H1 (cell line): ENCODE measurements around the gene SCFD1. TPM values are rescaled to one million over a fixed set of nuclear protein-coding genes. Genes with fewer than 3 reads are reported as not detected.

Experiments used
- CTCF ChIA-PET: fragments of 300-600 bp; sonication (Branson Sonifier 250); formaldehyde crosslinking; loops from one replicate; lab custom pipeline; 2021; ENCODE audit not compliant: partially characterized antibody; lab: Charles Lee
- POLR2A ChIA-PET: fragments of 300-600 bp; sonication (Branson Sonifier 250); formaldehyde crosslinking; loops from one replicate; lab custom pipeline; 2021; ENCODE audit warnings: inconsistent platforms; ENCODE audit not compliant: partially characterized antibody; lab: Charles Lee
- DNase-seq, 2 experiments: peaks; one replicate each; pipeline versions ENCODE4 v3.0.0 to v3.0.0-alpha.2; 2010 to 2022; ENCODE audit warnings: low spot score in 2 of 2, low read depth in 1 of 2, mixed read lengths in 1 of 2
- FAIRE-seq: peaks from 2 replicates; lab custom pipeline; 2011; peaks lifted over from hg19 to GRCh38; lab: Jason Lieb, UNC
- H2AFZ ChIP-seq: 2 replicates; pipeline ENCODE4 v1.8.1; 2012; ENCODE audit warnings: low read length, inconsistent platforms
- H2AK5ac ChIP-seq: 2 replicates; pipeline ENCODE4 v1.6.1; 2013; ENCODE audit warnings: low read depth, low read length
- H2BK120ac ChIP-seq: replicated peaks from 2 replicates; pipeline ENCODE3; 2013; ENCODE audit warnings: low read depth, low read length, inconsistent platforms
- H2BK12ac ChIP-seq: 2 replicates; pipeline ENCODE4 v1.6.1; 2013; ENCODE audit warnings: low read depth, low read length
- H2BK15ac ChIP-seq: 2 replicates; pipeline ENCODE4 v1.6.1; 2013; ENCODE audit warnings: low read length
- H2BK20ac ChIP-seq: 2 replicates; pipeline ENCODE4 v1.6.1; 2013; ENCODE audit warnings: low read length
- H2BK5ac ChIP-seq: 2 replicates; pipeline ENCODE4 v1.6.1; 2013; ENCODE audit warnings: low read depth, low read length
- H3K14ac ChIP-seq: 2 replicates; pipeline ENCODE4 v1.6.1; 2013; ENCODE audit warnings: inconsistent platforms; ENCODE audit not compliant: insufficient read length
- H3K18ac ChIP-seq: 2 replicates; pipeline ENCODE4 v1.6.1; 2013; ENCODE audit warnings: low read length; ENCODE audit errors: extremely low read depth
- H3K23ac ChIP-seq: 2 replicates; pipeline ENCODE4 v1.6.1; 2013; ENCODE audit warnings: inconsistent platforms; ENCODE audit not compliant: insufficient read length
- H3K23me2 ChIP-seq: 2 replicates; pipeline ENCODE4 v1.6.1; 2013; ENCODE audit warnings: low read depth, low read length
- H3K27ac ChIP-seq: 2 replicates; pipeline ENCODE4 v1.6.1; 2011; ENCODE audit warnings: low read depth, low read length, inconsistent platforms
- H3K27me3 ChIP-seq, 4 experiments: replicated peaks in 1 of 4; 1 replicate in 1 of 4; 2 replicates in 3 of 4; pipeline versions ENCODE4 v1.6.1 to v1.8.1; 2011 to 2013; ENCODE audit warnings: low read length in 3 of 4, mild to moderate bottlenecking in 3 of 4, inconsistent platforms in 2 of 4, mixed read lengths in 2 of 4, moderate library complexity in 1 of 4; ENCODE audit not compliant: control insufficient read depth in 3 of 4, insufficient read depth in 3 of 4; ENCODE audit errors: extremely low read depth in 1 of 4
- H3K36me3 ChIP-seq, 4 experiments: 2 replicates each; pipeline versions ENCODE4 v1.6.1 to v1.8.1; 2011 to 2013; ENCODE audit warnings: mild to moderate bottlenecking in 4 of 4, low read length in 3 of 4, moderate library complexity in 2 of 4, control low read depth in 1 of 4, inconsistent platforms in 1 of 4; ENCODE audit not compliant: insufficient read depth in 4 of 4, control insufficient read depth in 2 of 4
- H3K4ac ChIP-seq: replicated peaks from 2 replicates; pipeline ENCODE3; 2013; ENCODE audit warnings: low read length, low read depth, mixed read lengths, inconsistent platforms; ENCODE audit not compliant: insufficient read length
- H3K4me1 ChIP-seq, 4 experiments: replicated peaks in 1 of 4; 1 replicate in 1 of 4; 2 replicates in 3 of 4; pipeline versions ENCODE4 v1.6.1 to v1.8.1; 2011 to 2013; ENCODE audit warnings: low read length in 3 of 4, inconsistent platforms in 2 of 4, mixed read lengths in 1 of 4; ENCODE audit not compliant: insufficient read depth in 4 of 4, control insufficient read depth in 3 of 4
- H3K4me2 ChIP-seq, 2 experiments: 2 replicates each; pipeline versions ENCODE4 v1.6.1 to v1.8.1; 2011 to 2013; ENCODE audit warnings: low read depth in 2 of 2, low read length in 2 of 2, control low read depth in 1 of 2, inconsistent platforms in 1 of 2, mild to moderate bottlenecking in 1 of 2; ENCODE audit not compliant: insufficient read depth in 1 of 2
- H3K4me3 ChIP-seq, 4 experiments: fragments of 200-600, 300-600 bp in 1 of 4; sonication (generic), shearing (Covaris generic), sonication (Bioruptor Twin) in 1 of 4; 2 replicates each; pipeline versions ENCODE4 v1.5.1 to v1.8.1; 2011 to 2016; ENCODE audit warnings: low read length in 4 of 4, low read depth in 3 of 4, control low read depth in 2 of 4, inconsistent platforms in 2 of 4, mild to moderate bottlenecking in 2 of 4, mixed read lengths in 1 of 4, moderate library complexity in 1 of 4; ENCODE audit not compliant: insufficient read depth in 2 of 4; ENCODE audit errors: extremely low read depth in 1 of 4
- H3K56ac ChIP-seq: replicated peaks from 2 replicates; pipeline ENCODE3; 2013; ENCODE audit warnings: low read depth, mild to moderate bottlenecking, mixed read lengths, low read length, inconsistent platforms; ENCODE audit not compliant: insufficient read length
- H3K79me1 ChIP-seq: 2 replicates; pipeline ENCODE4 v1.6.1; 2013; ENCODE audit warnings: low read depth, low read length, control low read depth
- H3K79me2 ChIP-seq, 2 experiments: 2 replicates each; pipeline versions ENCODE4 v1.6.1 to v1.8.1; 2012 to 2013; ENCODE audit warnings: low read length in 2 of 2, mild to moderate bottlenecking in 2 of 2, inconsistent platforms in 1 of 2; ENCODE audit not compliant: insufficient read depth in 2 of 2, control insufficient read depth in 1 of 2
- H3K9ac ChIP-seq, 4 experiments: replicated peaks in 1 of 4; 1 replicate in 1 of 4; 2 replicates in 3 of 4; pipeline versions ENCODE4 v1.6.1 to v1.8.1; 2011 to 2013; ENCODE audit warnings: low read depth in 3 of 4, low read length in 3 of 4, control low read depth in 2 of 4, mild to moderate bottlenecking in 2 of 4, moderate library complexity in 2 of 4, inconsistent platforms in 1 of 4; ENCODE audit errors: extremely low read depth in 1 of 4
- H3K9me3 ChIP-seq, 2 experiments: 2 replicates each; pipeline versions ENCODE4 v1.6.1 to v1.8.1; 2012 to 2013; ENCODE audit warnings: mild to moderate bottlenecking in 2 of 2, moderate library complexity in 2 of 2, control low read depth in 1 of 2, inconsistent platforms in 1 of 2, low read depth in 1 of 2, low read length in 1 of 2, mixed read lengths in 1 of 2; ENCODE audit not compliant: insufficient read depth in 2 of 2
- H4K20me1 ChIP-seq, 2 experiments: replicated peaks in 1 of 2; 2 replicates each; pipeline versions ENCODE3 to v1.8.1; 2011 to 2013; ENCODE audit warnings: inconsistent platforms in 2 of 2, low read length in 2 of 2, mild to moderate bottlenecking in 1 of 2; ENCODE audit not compliant: insufficient read depth in 2 of 2, control insufficient read depth in 1 of 2
- H4K5ac ChIP-seq: 2 replicates; pipeline ENCODE4 v1.6.1; 2013; ENCODE audit warnings: low read length, low read depth, mixed read lengths, inconsistent platforms; ENCODE audit not compliant: insufficient read length
- H4K8ac ChIP-seq: 2 replicates; pipeline ENCODE4 v1.8.0; 2013; ENCODE audit warnings: mild to moderate bottlenecking, moderate library complexity, low read length, inconsistent platforms; ENCODE audit not compliant: insufficient read depth; ENCODE audit errors: extremely low read depth
- H4K91ac ChIP-seq: replicated peaks from 2 replicates; pipeline ENCODE3; 2013; ENCODE audit warnings: low read length, mixed read lengths, inconsistent platforms; ENCODE audit not compliant: insufficient read length
- BRCA1 ChIP-seq: IDR thresholded peaks from 2 replicates; pipeline ENCODE4 v1.6.1; 2012; ENCODE audit warnings: low read depth, low read length, improper control_type of control experiment
- CEBPB ChIP-seq: IDR thresholded peaks from 2 replicates; pipeline ENCODE4 v1.6.1; 2012; ENCODE audit warnings: low read depth, low read length
- GTF2F1 ChIP-seq: IDR thresholded peaks from 2 replicates; pipeline ENCODE4 v1.6.1; 2012; ENCODE audit warnings: low read depth, low read length, improper control_type of control experiment, borderline replicate concordance
- PHF8 ChIP-seq: fragments of 200-600 bp; sonication (generic); conservative IDR thresholded peaks from 2 replicates; pipeline ENCODE4 v1.7.1; 2012; ENCODE audit warnings: low read depth, mild to moderate bottlenecking, inconsistent platforms, low read length, moderate library complexity
- POLR2AphosphoS5 ChIP-seq: IDR thresholded peaks from 2 replicates; pipeline ENCODE4 v1.6.1; 2011; ENCODE audit warnings: low read depth, low read length
- RXRA ChIP-seq: IDR thresholded peaks from 2 replicates; pipeline ENCODE4 v1.6.1; 2011; ENCODE audit warnings: low read depth, mild to moderate bottlenecking, low read length, moderate library complexity; ENCODE audit not compliant: insufficient read depth
- TAF1 ChIP-seq: IDR thresholded peaks from 2 replicates; pipeline ENCODE4 v1.6.1; 2011; ENCODE audit warnings: mild to moderate bottlenecking, low read depth, low read length
- WGBS, 2 experiments: shearing (Covaris generic) in 1 of 2; methylation state at CpG; one replicate each; pipeline versions ENCODE4 v1.1.6 to v1.1.7; 2013 to 2015; ENCODE audit warnings: low lambda C conversion rate in 2 of 2, mixed read lengths in 2 of 2, inconsistent platforms in 1 of 2, low coverage in 1 of 2, missing lambda C conversion rate in 1 of 2; ENCODE audit not compliant: insufficient replicate concordance in 2 of 2, insufficient coverage in 1 of 2, insufficient read length in 1 of 2; ENCODE audit errors: extremely low coverage in 1 of 2, missing lambda C conversion rate in 1 of 2; 5-methylcytosine and 5-hydroxymethylcytosine counted together
- polyA plus RNA-seq, 7 experiments: library from polyadenylated mRNA; depleted of rRNA in 3 of 7; stranded (reverse) in 5 of 7; unstranded in 2 of 7; fragments of >200 nt in 5 of 7; fragments of 200-250 nt in 2 of 7; gene quantifications; 1 replicate in 5 of 7; 2 replicates in 1 of 7; 4 replicates in 1 of 7; pipeline versions ENCODE4 v1.2.1 to v1.2.3, GENCODE V29; 2011 to 2013; ENCODE audit warnings: missing spikeins in 2 of 7, mixed read lengths in 2 of 7
- total RNA-seq: library from RNA; stranded (reverse); fragmentation: NEBNext Ultra II Directional; extraction: Animal tissue kit (Norgen Biotek cat#: 25700); gene quantifications from 2 replicates; pipeline ENCODE4 v1.2.1, GENCODE V29; 2021
- TF ChIP-seq, protein P1 (sequence below): IDR thresholded peaks from 2 replicates; pipeline ENCODE4 v1.6.1; 2012; ENCODE audit warnings: low read length, inconsistent platforms
- TF ChIP-seq, protein P2 (sequence below): IDR thresholded peaks from 2 replicates; pipeline ENCODE4 v1.6.1; 2011; ENCODE audit warnings: low read length, improper control_type of control experiment

SCFD1 gene
- total and polyA plus RNA-seq, 2 of the 8 experiments (the other 6 are each of a cell fraction or from before 2014, with no cell fraction given) = 32.8 to 64.5 TPM

DNA sequence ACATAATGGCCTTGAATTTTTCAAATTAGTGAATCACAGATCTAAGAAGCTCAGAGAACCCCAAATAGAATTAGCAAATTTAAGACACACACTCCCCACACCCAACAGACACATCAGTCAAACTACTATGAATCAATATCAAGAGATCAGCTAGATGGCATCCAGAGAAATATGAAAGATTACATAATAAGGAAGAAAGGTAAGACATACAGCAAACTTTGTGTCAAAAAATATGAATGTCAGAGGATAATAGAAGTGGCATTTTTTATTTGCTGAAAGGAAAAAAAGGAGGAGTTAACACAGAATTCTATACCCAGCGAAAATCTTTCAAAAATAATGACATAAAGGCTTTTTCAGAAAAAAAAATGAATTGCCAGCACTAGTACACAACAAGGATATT lies 141.8 kb downstream of the SCFD1 start:
- WGBS, 2 experiments = 82% methylated on average over 1 of the region's 1 CpG; no CpG with 5 or more reads in 1 of the 2 experiments
- no peak overlapping the region for H3K14ac ChIP-seq
- no peak overlapping the region for H2BK15ac ChIP-seq
- no peak for FAIRE-seq
- H4K91ac ChIP-seq = no peak overlapping the region
- no peak overlapping the region for H3K4me2 ChIP-seq
- H2AFZ ChIP-seq = no peak overlapping the region
- no peak overlapping the region for H3K18ac ChIP-seq
- no peak overlapping the region for H4K8ac ChIP-seq
- no peaks in the 10 kb centered on the region for H3K27me3 ChIP-seq
- no peaks in the 10 kb centered on the region for H3K4me1 ChIP-seq
- H4K20me1 ChIP-seq = no peaks in the 10 kb centered on the region
- no peak overlapping the region for H3K27ac ChIP-seq
- H3K9ac ChIP-seq = no peak overlapping the region
- no peak overlapping the region for H4K5ac ChIP-seq
- TF ChIP-seq, protein P1, sequence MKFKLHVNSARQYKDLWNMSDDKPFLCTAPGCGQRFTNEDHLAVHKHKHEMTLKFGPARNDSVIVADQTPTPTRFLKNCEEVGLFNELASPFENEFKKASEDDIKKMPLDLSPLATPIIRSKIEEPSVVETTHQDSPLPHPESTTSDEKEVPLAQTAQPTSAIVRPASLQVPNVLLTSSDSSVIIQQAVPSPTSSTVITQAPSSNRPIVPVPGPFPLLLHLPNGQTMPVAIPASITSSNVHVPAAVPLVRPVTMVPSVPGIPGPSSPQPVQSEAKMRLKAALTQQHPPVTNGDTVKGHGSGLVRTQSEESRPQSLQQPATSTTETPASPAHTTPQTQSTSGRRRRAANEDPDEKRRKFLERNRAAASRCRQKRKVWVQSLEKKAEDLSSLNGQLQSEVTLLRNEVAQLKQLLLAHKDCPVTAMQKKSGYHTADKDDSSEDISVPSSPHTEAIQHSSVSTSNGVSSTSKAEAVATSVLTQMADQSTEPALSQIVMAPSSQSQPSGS = no peak
- TF ChIP-seq BRCA1 (no peak), POLR2AphosphoS5 (no peak), CEBPB (no peak), GTF2F1 (no peak), TAF1 (no peak), PHF8 (no peak), RXRA (no peak)
- TF ChIP-seq, protein P2, sequence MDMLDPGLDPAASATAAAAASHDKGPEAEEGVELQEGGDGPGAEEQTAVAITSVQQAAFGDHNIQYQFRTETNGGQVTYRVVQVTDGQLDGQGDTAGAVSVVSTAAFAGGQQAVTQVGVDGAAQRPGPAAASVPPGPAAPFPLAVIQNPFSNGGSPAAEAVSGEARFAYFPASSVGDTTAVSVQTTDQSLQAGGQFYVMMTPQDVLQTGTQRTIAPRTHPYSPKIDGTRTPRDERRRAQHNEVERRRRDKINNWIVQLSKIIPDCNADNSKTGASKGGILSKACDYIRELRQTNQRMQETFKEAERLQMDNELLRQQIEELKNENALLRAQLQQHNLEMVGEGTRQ = no peak
- H3K36me3 ChIP-seq = no peaks in the 10 kb centered on the region
- ChIA-PET POLR2A (no interaction called here), CTCF (interaction anchor here (0.7 kb wide), 1 partner anchor 1546 kb away, joined by 3 read pairs; no protein-coding TSS in a partner anchor)
- DNase-seq = no peak
- no peak overlapping the region for H3K56ac ChIP-seq
- no peak overlapping the region for H2BK5ac ChIP-seq
- no peak overlapping the region for H3K4ac ChIP-seq
- no peaks in the 10 kb centered on the region for H3K79me2 ChIP-seq
- no peaks in the 10 kb centered on the region for H3K79me1 ChIP-seq
- no peak overlapping the region for H2BK20ac ChIP-seq
- no peak overlapping the region for H3K4me3 ChIP-seq
- no peak overlapping the region for H2BK120ac ChIP-seq
- H3K9me3 ChIP-seq = peaks cover 4 to 12% of the 10 kb centered on the region in 2 experiments; a peak in 3 of 4 replicates
- H3K23ac ChIP-seq = no peak overlapping the region
- H2AK5ac ChIP-seq = no peak overlapping the region
- no peak overlapping the region for H2BK12ac ChIP-seq
- H3K23me2 ChIP-seq = no peaks in the 10 kb centered on the region
